Spleen (tissue), 7 donors: ENCODE results near the gene TMSB4Y.

ENCODE experiments used
- POLR2A ChIP-seq, 3 donors: fragments of 450-650 bp; IDR thresholded peaks; one replicate each; pipeline ENCODE4 v1.5.1; 2017; ENCODE audit warnings: antibody characterized with exemption in 3 of 3, mild to moderate bottlenecking in 1 of 3
- POLR2AphosphoS5 ChIP-seq, 3 donors: sonication (generic); formaldehyde crosslinking; IDR thresholded peaks; one replicate each; pipeline ENCODE4 v1.5.1; 2017; ENCODE audit warnings: antibody characterized with exemption in 3 of 3
- TF ChIP-seq, protein P1 (sequence below), 11 experiments: fragments of 200-600 bp in 7 of 11; fragments of 450-650 bp in 4 of 11; sonication (generic) in 4 of 11; IDR thresholded peaks in 8 of 11; conservative IDR thresholded peaks in 3 of 11; 1 replicate in 7 of 11; 2 replicates in 4 of 11; pipeline versions ENCODE4 v1.4.0 to v1.8.0; 2016 to 2021; ENCODE audit warnings: antibody characterized with exemption in 11 of 11, inconsistent platforms in 4 of 11, mild to moderate bottlenecking in 1 of 11
- donor health status: DM: no; HTN: no; CAD: no; lungs with moderate emphysema.
- donor health status: DM: no; HTN: no; CAD: no.
- donor health status: DM: no; HTN: no; CAD: no.

DNA sequence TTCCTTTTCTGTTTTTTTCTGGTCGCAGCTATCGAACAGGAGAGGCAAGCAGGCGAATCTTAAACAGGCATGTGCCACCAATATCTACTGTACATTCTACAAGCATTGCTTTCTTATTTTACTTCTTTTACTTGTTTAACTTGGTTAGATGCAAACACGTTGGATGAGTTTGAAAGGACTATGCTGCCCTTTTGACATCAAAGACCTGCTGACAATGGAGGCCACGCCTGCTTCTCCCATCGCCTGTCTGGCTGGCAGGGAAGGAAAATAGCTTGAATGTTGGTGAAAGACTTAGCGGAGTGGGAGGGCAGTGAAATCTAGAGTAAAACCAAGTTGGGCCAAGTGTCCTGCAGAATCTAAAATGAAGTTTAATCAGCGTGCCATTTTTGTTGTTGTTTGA is 1.5 kb downstream of the TMSB4Y start:
- TF ChIP-seq, protein P1, sequence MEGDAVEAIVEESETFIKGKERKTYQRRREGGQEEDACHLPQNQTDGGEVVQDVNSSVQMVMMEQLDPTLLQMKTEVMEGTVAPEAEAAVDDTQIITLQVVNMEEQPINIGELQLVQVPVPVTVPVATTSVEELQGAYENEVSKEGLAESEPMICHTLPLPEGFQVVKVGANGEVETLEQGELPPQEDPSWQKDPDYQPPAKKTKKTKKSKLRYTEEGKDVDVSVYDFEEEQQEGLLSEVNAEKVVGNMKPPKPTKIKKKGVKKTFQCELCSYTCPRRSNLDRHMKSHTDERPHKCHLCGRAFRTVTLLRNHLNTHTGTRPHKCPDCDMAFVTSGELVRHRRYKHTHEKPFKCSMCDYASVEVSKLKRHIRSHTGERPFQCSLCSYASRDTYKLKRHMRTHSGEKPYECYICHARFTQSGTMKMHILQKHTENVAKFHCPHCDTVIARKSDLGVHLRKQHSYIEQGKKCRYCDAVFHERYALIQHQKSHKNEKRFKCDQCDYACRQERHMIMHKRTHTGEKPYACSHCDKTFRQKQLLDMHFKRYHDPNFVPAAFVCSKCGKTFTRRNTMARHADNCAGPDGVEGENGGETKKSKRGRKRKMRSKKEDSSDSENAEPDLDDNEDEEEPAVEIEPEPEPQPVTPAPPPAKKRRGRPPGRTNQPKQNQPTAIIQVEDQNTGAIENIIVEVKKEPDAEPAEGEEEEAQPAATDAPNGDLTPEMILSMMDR (IDR thresholded peaks at IDR 0.05 in 8 of 11, conservative IDR thresholded peaks at IDR 0.05 in 3 of 11): no peak
- no peak for TF ChIP-seq POLR2A (IDR thresholded peaks at IDR 0.05)
- TF ChIP-seq POLR2AphosphoS5 (IDR thresholded peaks at IDR 0.05): no peak
